Endothelial cell of umbilical vein (primary cell): ENCODE data around the gene ADD1. TPM values are rescaled to one million over a fixed set of nuclear protein-coding genes. Genes with fewer than 3 reads are reported as not detected.

Experiments
- BruUV-seq: library from RNA; stranded (reverse); fragments of 400-500 nt; replicated peaks from 2 replicates; lab custom pipeline; 2021; lab: Mats Ljungman, UMichigan
- CTCF ChIA-PET: fragments of 300-600, 350-600 bp; sonication (Branson Sonifier 250); formaldehyde crosslinking; loops from one replicate; lab custom pipeline; 2021; ENCODE audit warnings: antibody characterized with exemption, inconsistent platforms; lab: Charles Lee
- POLR2A ChIA-PET: fragments of 300-600, 350-600 bp; sonication (Branson Sonifier 250); formaldehyde crosslinking; loops from one replicate; lab custom pipeline; 2021; ENCODE audit warnings: antibody characterized with exemption, inconsistent platforms; lab: Charles Lee
- DNase-seq: peaks from one replicate; pipeline ENCODE4 v3.0.0-alpha.2; 2011; ENCODE audit warnings: low read depth, low spot score
- FAIRE-seq: peaks from 2 replicates; lab custom pipeline; 2011; peaks lifted over from hg19 to GRCh38; lab: Jason Lieb, UNC
- H2AFZ ChIP-seq: 2 replicates; pipeline ENCODE4 v1.6.0; 2012; ENCODE audit warnings: low read depth, low read length, control low read depth, inconsistent platforms
- H3K27ac ChIP-seq: 2 replicates; pipeline ENCODE4 v1.5.1; 2011; ENCODE audit warnings: low read depth, mild to moderate bottlenecking, control low read depth, low read length, moderate library complexity; ENCODE audit not compliant: insufficient read depth
- H3K27me3 ChIP-seq, 2 experiments: 2 replicates each; pipeline versions ENCODE4 v1.6.0 to v1.6.1; 2011; ENCODE audit warnings: low read length in 2 of 2, mixed read lengths in 1 of 2; ENCODE audit not compliant: control insufficient read depth in 2 of 2, insufficient read depth in 2 of 2
- H3K36me3 ChIP-seq, 2 experiments: 2 replicates in 1 of 2; 3 replicates in 1 of 2; pipeline ENCODE4 v1.5.1; 2011; ENCODE audit warnings: low read length in 2 of 2, mild to moderate bottlenecking in 1 of 2, moderate library complexity in 1 of 2; ENCODE audit not compliant: control insufficient read depth in 2 of 2, insufficient read depth in 2 of 2; ENCODE audit errors: extremely low read depth in 1 of 2
- H3K4me1 ChIP-seq: 3 replicates; pipeline ENCODE4 v1.5.1; 2011; ENCODE audit warnings: mild to moderate bottlenecking, low read length; ENCODE audit not compliant: control insufficient read depth, insufficient read depth; ENCODE audit errors: extremely low read depth
- H3K4me2 ChIP-seq: 2 replicates; pipeline ENCODE4 v1.6.1; 2011; ENCODE audit warnings: low read length, control low read depth, mixed read lengths; ENCODE audit not compliant: insufficient read depth
- H3K4me3 ChIP-seq, 3 experiments: fragments of 200-600 bp in 1 of 3; sonication (generic), shearing (Covaris generic) in 1 of 3; replicated peaks in 1 of 3; 2 replicates each; pipeline ENCODE4 v1.5.1; 2011 to 2016; ENCODE audit warnings: control low read depth in 3 of 3, low read length in 3 of 3, mild to moderate bottlenecking in 2 of 3, inconsistent platforms in 1 of 3, low read depth in 1 of 3, moderate library complexity in 1 of 3; ENCODE audit not compliant: insufficient read depth in 1 of 3
- H3K79me2 ChIP-seq: 2 replicates; pipeline ENCODE4 v1.6.0; 2012; ENCODE audit warnings: low read length, inconsistent platforms; ENCODE audit not compliant: control insufficient read depth, insufficient read depth
- H3K9ac ChIP-seq: replicated peaks from 2 replicates; pipeline ENCODE3; 2011; ENCODE audit warnings: low read length, control low read depth; ENCODE audit not compliant: insufficient read depth; ENCODE audit errors: extremely low read depth
- H3K9me1 ChIP-seq: replicated peaks from 3 replicates; pipeline ENCODE4 v1.6.0; 2011; ENCODE audit warnings: mild to moderate bottlenecking, low read length; ENCODE audit not compliant: control insufficient read depth, insufficient read depth; ENCODE audit errors: extremely low read depth
- H3K9me3 ChIP-seq: replicated peaks from 2 replicates; pipeline ENCODE4 v1.5.1; 2012; ENCODE audit warnings: low read length, inconsistent platforms; ENCODE audit not compliant: control insufficient read depth, insufficient read depth
- H4K20me1 ChIP-seq: replicated peaks from 2 replicates; pipeline ENCODE3; 2011; ENCODE audit warnings: mild to moderate bottlenecking, low read length; ENCODE audit not compliant: control insufficient read depth, insufficient read depth; ENCODE audit errors: extremely low read depth
- CTCF ChIP-seq, 2 donors: IDR thresholded peaks; 1 replicate in 1 of 2; 2 replicates in 1 of 2; pipeline ENCODE4 v1.5.1; 2011; ENCODE audit warnings: low read length in 2 of 2, mild to moderate bottlenecking in 2 of 2, moderate library complexity in 2 of 2, control low read depth in 1 of 2, inconsistent platforms in 1 of 2, low read depth in 1 of 2; ENCODE audit not compliant: insufficient read depth in 1 of 2; ENCODE audit errors: extremely low read depth in 1 of 2
- EZH2 ChIP-seq: IDR thresholded peaks from 2 replicates; pipeline ENCODE4 v1.6.1; 2012; ENCODE audit warnings: borderline replicate concordance, low read depth, mild to moderate bottlenecking, moderate library complexity, low read length, inconsistent platforms; ENCODE audit not compliant: severe bottlenecking
- FOS ChIP-seq: IDR thresholded peaks from 2 replicates; pipeline ENCODE4 v1.6.1; 2011; ENCODE audit warnings: mild to moderate bottlenecking, low read length, moderate library complexity, borderline replicate concordance; ENCODE audit not compliant: insufficient read depth
- GATA2 ChIP-seq: IDR thresholded peaks from 2 replicates; pipeline ENCODE4 v1.7.0; 2011; ENCODE audit warnings: low read depth, mild to moderate bottlenecking, moderate library complexity, mixed read lengths, low read length; ENCODE audit not compliant: insufficient read length, insufficient read depth
- JUN ChIP-seq: IDR thresholded peaks from 2 replicates; pipeline ENCODE4 v1.6.1; 2011; ENCODE audit warnings: borderline replicate concordance, low read depth; ENCODE audit not compliant: insufficient read length, insufficient read depth
- MAX ChIP-seq: IDR thresholded peaks from 2 replicates; pipeline ENCODE4 v1.6.1; 2011; ENCODE audit not compliant: insufficient read depth, insufficient read length
- MYC ChIP-seq: IDR thresholded peaks from one replicate; pipeline ENCODE4 v1.6.1; 2011; ENCODE audit warnings: mild to moderate bottlenecking, low read depth, low read length
- POLR2A ChIP-seq: IDR thresholded peaks from 2 replicates; pipeline ENCODE4 v1.6.1; 2012; ENCODE audit warnings: low read depth, mild to moderate bottlenecking, control low read depth, low read length
- POLR2AphosphoS5 ChIP-seq: IDR thresholded peaks from 2 replicates; pipeline ENCODE4 v1.6.1; 2012; ENCODE audit warnings: low read depth, mild to moderate bottlenecking, control low read depth, low read length, moderate library complexity; ENCODE audit not compliant: insufficient read depth
- dilution Hi-C: fragments of 300-500 bp; cut with MboI; formaldehyde crosslinking; loops from one replicate; pipeline ENCODE4 v1.15.0; 2019; ENCODE audit warnings: low sequenced_read_pairs; ENCODE audit not compliant: extremely low pct_ligation_motif_present
- intact Hi-C: fragments of 100-400 bp; cut with micrococcal nuclease; formaldehyde crosslinking; loops from one replicate; pipeline ENCODE4 v1.10.0; 2022
- polyA plus RNA-seq, 4 experiments: library from polyadenylated mRNA; depleted of rRNA in 3 of 4; stranded (reverse) in 3 of 4; unstranded in 1 of 4; fragments of >200 nt; gene quantifications; 2 replicates each; pipeline versions ENCODE4 v1.2.1 to v1.2.3, GENCODE V29; 2011 to 2012; ENCODE audit warnings: missing spikeins in 1 of 4
- total RNA-seq: library from RNA; stranded (reverse); gene quantifications from 2 replicates; pipeline ENCODE4 v1.2.3, GENCODE V29; 2021

Gene ADD1
- total and polyA plus RNA-seq, 2 donors (not counting 3 experiments of a cell fraction or from before 2014, with no cell fraction given), result 219 to 305 TPM

- Histone ChIP-seq H3K79me2 (peaks cover 85% of the 10 kb centered on the region), H3K9ac (no peak overlapping the region), H3K27ac (no peak overlapping the region), H3K9me3 (no peaks in the 10 kb centered on the region), H3K4me3 (no peak overlapping the region), H4K20me1 (peaks cover 2% of the 10 kb centered on the region), H3K27me3 (no peaks in the 10 kb centered on the region), H3K4me2 (no peak overlapping the region), H3K9me1 (no peaks in the 10 kb centered on the region), H3K36me3 (peaks cover 0 to 3% of the 10 kb centered on the region in 2 experiments), H2AFZ (no peak overlapping the region), H3K4me1 (peaks cover 40% of the 10 kb centered on the region)
- dilution Hi-C loops (no loop called here), intact Hi-C loops (no loop called here)
- ChIA-PET POLR2A (no interaction called here), CTCF (interaction anchor here (1.0 to 1.3 kb wide), 2 partner anchors 9 to 36 kb away, joined by 3 to 5 read pairs; no protein-coding TSS in a partner anchor)
- TF ChIP-seq POLR2AphosphoS5, result no peak
- TF ChIP-seq POLR2A, result no peak
- no peak for TF ChIP-seq GATA2
- TF ChIP-seq MYC, result no peak
- no peak for TF ChIP-seq FOS
- no peak for TF ChIP-seq MAX
- TF ChIP-seq JUN, result no peak
- no peak for TF ChIP-seq EZH2
- no peak for TF ChIP-seq CTCF (IDR thresholded peaks at IDR 0.05; ENCODE audit: extremely low read depth in 1 of 2, insufficient read depth in 1 of 2, low read depth in 1 of 2, low read length in 2 of 2)
- no TSS peak for BruUV-seq
- FAIRE-seq (no peak), DNase-seq (no peak)
These were observed 13.8 kb downstream of the ADD1 start for GRCh38 chr4:2857349-2857927.
